ENCODE data around the gene SEL1L3. TPM values are rescaled to one million over a fixed set of nuclear protein-coding genes. Genes with fewer than 3 reads are reported as not detected.

Gene SEL1L3
- total and polyA plus RNA-seq, 11 donors: 1.1 to 20.7 (median 3.6) TPM

- ATAC-seq: no peak
- no peaks in the 10 kb centered on the region for H3K9me3 ChIP-seq
- peak overlapping the region in 4 of 12 donors; percentile 70 to 88 (median 83) for H3K4me3 ChIP-seq
- H3K27me3 ChIP-seq: no peaks in the 10 kb centered on the region
- no peak for DNase-seq
- no peaks in the 10 kb centered on the region for H3K36me3 ChIP-seq
- intact Hi-C loops (cut with DNase I): loop anchor here in 4 of 10 donors (5.0 to 10.0 kb wide), 2 partner anchors 48 to 51 kb away; partner anchors contain the start of gene SMIM20 (in 4 of the 4)
- peaks cover 0 to 40% (median 25%) of the 10 kb centered on the region in 12 donors for H3K4me1 ChIP-seq
- no peak overlapping the region for H3K27ac ChIP-seq
- 65 to 75% (median 72%) methylated on average over 28 to 29 of the region's 29 CpGs for WGBS, 4 donors
- TF ChIP-seq CTCF (IDR thresholded peaks at IDR 0.05) (no peak), POLR2A (IDR thresholded peaks at IDR 0.05) (no peak)
These were observed 1.1 kb upstream of the SEL1L3 start for GRCh38 chr4:25863831-25864418.

GRCh38 chr4:25863347-25863784, 578 bp upstream of the SEL1L3 start:
- intact Hi-C loops (cut with DNase I): loop anchor here in 4 of 10 donors (5.0 to 10.0 kb wide), 2 partner anchors 49 to 51 kb away; partner anchors contain the start of gene SMIM20 (in 4 of the 4)
- H3K4me1 ChIP-seq: peaks cover 0 to 43% (median 25%) of the 10 kb centered on the region in 12 donors
- no peak overlapping the region for H3K27ac ChIP-seq
- DNase-seq (no peak), ATAC-seq (peak in 1 of 4 donors; percentile 8)
- no peaks in the 10 kb centered on the region for H3K27me3 ChIP-seq
- TF ChIP-seq CTCF (IDR thresholded peaks at IDR 0.05) (peak in 3 of 12 donors; percentile 15 to 19 (median 19)), POLR2A (IDR thresholded peaks at IDR 0.05) (no peak)
- WGBS, 4 donors: 26 to 42% (median 40%) methylated on average over 26 of the region's 26 CpGs
- no peaks in the 10 kb centered on the region for H3K36me3 ChIP-seq
- no peaks in the 10 kb centered on the region for H3K9me3 ChIP-seq
- H3K4me3 ChIP-seq: peak overlapping the region in 11 of 12 donors; percentile 11 to 94 (median 77)

GRCh38 chr4:25861951-25862410, 807 bp downstream of the SEL1L3 start:
- peak overlapping the region in 11 of 12 donors; percentile 25 to 86 (median 68) for H3K27ac ChIP-seq
- DNase-seq: no peak
- ATAC-seq: peak in 3 of 4 donors; percentile 15 to 36 (median 31)
- H3K27me3 ChIP-seq: no peaks in the 10 kb centered on the region
- 1 to 2% (median 1%) methylated on average over 27 to 32 of the region's 32 CpGs for WGBS, 4 donors
- peak overlapping the region; percentile 62 to 94 (median 76) for H3K4me3 ChIP-seq
- intact Hi-C loops (cut with DNase I): loop anchor here in 4 of 10 donors (5.0 to 10.0 kb wide), 2 partner anchors 50 to 53 kb away; partner anchors contain the start of gene SMIM20 (in 4 of the 4)
- H3K4me1 ChIP-seq: peaks cover 0 to 50% (median 25%) of the 10 kb centered on the region in 12 donors
- H3K9me3 ChIP-seq: no peaks in the 10 kb centered on the region
- no peaks in the 10 kb centered on the region for H3K36me3 ChIP-seq
- no peak for TF ChIP-seq CTCF (IDR thresholded peaks at IDR 0.05)
- no peak for TF ChIP-seq POLR2A (IDR thresholded peaks at IDR 0.05)

GRCh38 chr4:25861280-25861950, 1.4 kb downstream of the SEL1L3 start:
- ATAC-seq (peak in 2 of 4 donors; percentile 9 to 36), DNase-seq (no peak)
- intact Hi-C loops (cut with DNase I): loop anchor here in 4 of 10 donors (5.0 to 10.0 kb wide), 2 partner anchors 51 to 53 kb away; partner anchors contain the start of gene SMIM20 (in 4 of the 4)
- H3K4me3 ChIP-seq: peak overlapping the region; percentile 62 to 94 (median 76)
- TF ChIP-seq POLR2A (IDR thresholded peaks at IDR 0.05) (no peak), CTCF (IDR thresholded peaks at IDR 0.05) (no peak)
- peaks cover 0 to 56% (median 25%) of the 10 kb centered on the region in 12 donors for H3K4me1 ChIP-seq
- H3K9me3 ChIP-seq: no peaks in the 10 kb centered on the region
- H3K36me3 ChIP-seq: no peaks in the 10 kb centered on the region
- peak overlapping the region in 11 of 12 donors; percentile 25 to 86 (median 68) for H3K27ac ChIP-seq
- 55 to 60% (median 59%) methylated on average over 5 of the region's 5 CpGs for WGBS, 4 donors
- H3K27me3 ChIP-seq: no peaks in the 10 kb centered on the region
